Thoracic aorta (tissue), 2 donors: ENCODE measurements around the gene VPS54. TPM values are rescaled to one million over a fixed set of nuclear protein-coding genes. Genes with fewer than 3 reads are reported as not detected.

ENCODE experiments used
- ATAC-seq: fragments of 150-250 bp; one replicate; pipeline ENCODE4 v1.8.0; 2017; ENCODE audit warnings: low read depth; ENCODE audit not compliant: insufficient number of reproducible peaks, low FRiP score
- DNase-seq: peaks from one replicate; pipeline ENCODE4 v3.0.0-alpha.2; 2020; ENCODE audit warnings: low spot score
- H3K27ac ChIP-seq, 2 donors: fragments of 200-600 bp; sonication (generic); 1 replicate in 1 of 2; 2 replicates in 1 of 2; pipeline ENCODE4 v1.5.1; 2016; ENCODE audit warnings: mild to moderate bottlenecking in 2 of 2, moderate library complexity in 2 of 2
- H3K27me3 ChIP-seq: fragments of 200-600 bp; sonication (generic); replicated peaks from 2 replicates; pipeline ENCODE4 v1.6.0; 2016; ENCODE audit warnings: mild to moderate bottlenecking; ENCODE audit not compliant: insufficient read depth
- H3K36me3 ChIP-seq: fragments of 200-600 bp; sonication (generic); one replicate; pipeline ENCODE4 v1.5.1; 2016
- H3K4me1 ChIP-seq, 2 donors: fragments of 200-600 bp; sonication (generic); 1 replicate in 1 of 2; 2 replicates in 1 of 2; pipeline versions ENCODE4 v1.5.1 to v1.6.0; 2016; ENCODE audit warnings: low read depth in 2 of 2, mild to moderate bottlenecking in 1 of 2; ENCODE audit not compliant: control insufficient read depth in 1 of 2
- H3K4me3 ChIP-seq: fragments of 200-600 bp; sonication (generic); 2 replicates; pipeline ENCODE4 v1.5.1; 2016; ENCODE audit warnings: mild to moderate bottlenecking
- H3K9me3 ChIP-seq: fragments of 200-600 bp; sonication (generic); 2 replicates; pipeline ENCODE4 v1.5.1; 2016
- total RNA-seq, 2 donors: library from RNA; depleted of rRNA; stranded (reverse); fragments of >200 nt; gene quantifications; one replicate each; pipeline versions ENCODE4 v1.1.0 to v1.2.3, GENCODE V29; 2016
- TF ChIP-seq, protein P1 (sequence below): fragments of 200-600 bp; sonication (generic); IDR thresholded peaks from one replicate; pipeline ENCODE4 v1.5.1; 2019; ENCODE audit warnings: antibody characterized with exemption

VPS54 gene
- total RNA-seq, 2 donors from 2014 or later, result 20.0 to 22.1 TPM

DNA sequence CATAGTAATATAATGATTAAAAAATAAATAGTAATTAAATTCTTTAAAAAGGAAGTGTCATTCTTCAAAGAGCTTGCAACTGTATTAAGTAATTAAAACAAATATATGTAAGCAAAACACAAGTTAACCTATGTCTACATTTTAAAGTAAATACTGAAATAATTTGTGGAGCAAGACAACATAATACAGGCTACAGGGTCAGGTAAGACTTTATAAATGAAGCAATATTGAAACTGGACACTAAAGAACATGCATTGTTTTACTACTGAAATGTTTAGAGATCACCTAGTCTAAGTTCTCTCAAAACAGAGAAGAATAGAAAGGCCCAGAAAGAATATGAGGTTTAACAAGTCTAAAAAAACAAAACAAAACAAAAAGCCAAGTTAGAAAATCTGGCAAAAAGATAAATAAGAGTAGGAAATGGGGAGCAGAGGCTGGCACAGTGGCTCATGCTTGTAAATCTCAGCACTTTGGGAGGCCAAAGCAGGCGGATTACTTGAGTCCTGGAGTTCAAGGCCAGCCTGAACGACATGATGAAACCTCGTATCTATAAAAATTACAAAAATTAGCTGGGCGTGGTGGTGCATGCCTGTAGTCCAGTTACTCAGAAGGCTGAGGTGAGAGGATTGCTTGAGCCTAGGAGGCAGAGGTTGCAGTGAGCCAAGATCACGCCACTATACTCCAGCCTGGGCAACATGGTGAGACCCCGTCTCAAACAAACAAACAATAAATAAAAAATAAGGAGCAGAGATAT lies 34.4 kb downstream of the VPS54 start:
- TF ChIP-seq, protein P1, sequence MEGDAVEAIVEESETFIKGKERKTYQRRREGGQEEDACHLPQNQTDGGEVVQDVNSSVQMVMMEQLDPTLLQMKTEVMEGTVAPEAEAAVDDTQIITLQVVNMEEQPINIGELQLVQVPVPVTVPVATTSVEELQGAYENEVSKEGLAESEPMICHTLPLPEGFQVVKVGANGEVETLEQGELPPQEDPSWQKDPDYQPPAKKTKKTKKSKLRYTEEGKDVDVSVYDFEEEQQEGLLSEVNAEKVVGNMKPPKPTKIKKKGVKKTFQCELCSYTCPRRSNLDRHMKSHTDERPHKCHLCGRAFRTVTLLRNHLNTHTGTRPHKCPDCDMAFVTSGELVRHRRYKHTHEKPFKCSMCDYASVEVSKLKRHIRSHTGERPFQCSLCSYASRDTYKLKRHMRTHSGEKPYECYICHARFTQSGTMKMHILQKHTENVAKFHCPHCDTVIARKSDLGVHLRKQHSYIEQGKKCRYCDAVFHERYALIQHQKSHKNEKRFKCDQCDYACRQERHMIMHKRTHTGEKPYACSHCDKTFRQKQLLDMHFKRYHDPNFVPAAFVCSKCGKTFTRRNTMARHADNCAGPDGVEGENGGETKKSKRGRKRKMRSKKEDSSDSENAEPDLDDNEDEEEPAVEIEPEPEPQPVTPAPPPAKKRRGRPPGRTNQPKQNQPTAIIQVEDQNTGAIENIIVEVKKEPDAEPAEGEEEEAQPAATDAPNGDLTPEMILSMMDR, result no peak
- no peak overlapping the region for H3K4me3 ChIP-seq
- H3K36me3 ChIP-seq, result peaks cover 3% of the 10 kb centered on the region
- H3K9me3 ChIP-seq, result no peaks in the 10 kb centered on the region
- no peaks in the 10 kb centered on the region for H3K27me3 ChIP-seq
- no peak for ATAC-seq
- H3K27ac ChIP-seq, result no peak overlapping the region
- H3K4me1 ChIP-seq, result peaks cover 9 to 10% of the 10 kb centered on the region in 2 donors
- DNase-seq, result no peak

- no peak for DNase-seq
- Histone ChIP-seq H3K27me3 (no peaks in the 10 kb centered on the region), H3K27ac (no peak overlapping the region), H3K4me1 (peaks cover 9 to 10% of the 10 kb centered on the region in 2 donors), H3K9me3 (no peaks in the 10 kb centered on the region), H3K4me3 (no peak overlapping the region), H3K36me3 (peaks cover 6% of the 10 kb centered on the region)
- TF ChIP-seq, protein P1, result no peak
- no peak for ATAC-seq
Observed at GRCh38 chr2:63983986-63984605, 35.1 kb downstream of the VPS54 start.

- Histone ChIP-seq H3K36me3 (peaks cover 13% of the 10 kb centered on the region), H3K4me1 (peaks cover 9 to 10% of the 10 kb centered on the region in 2 donors), H3K27me3 (no peaks in the 10 kb centered on the region), H3K27ac (no peak overlapping the region), H3K9me3 (no peaks in the 10 kb centered on the region), H3K4me3 (no peak overlapping the region)
- DNase-seq (no peak), ATAC-seq (no peak)
- TF ChIP-seq, protein P1, result no peak
Observed at GRCh38 chr2:63982335-63982734, 36.9 kb downstream of the VPS54 start.

GRCh38 chr2:63981702-63982103 lies 37.5 kb downstream of the VPS54 start:
- Histone ChIP-seq H3K27me3 (no peaks in the 10 kb centered on the region), H3K4me3 (no peak overlapping the region), H3K4me1 (peaks cover 9 to 10% of the 10 kb centered on the region in 2 donors), H3K9me3 (no peaks in the 10 kb centered on the region), H3K27ac (no peak overlapping the region), H3K36me3 (peaks cover 16% of the 10 kb centered on the region)
- ATAC-seq (no peak), DNase-seq (no peak)
- TF ChIP-seq, protein P1, result no peak

DNA sequence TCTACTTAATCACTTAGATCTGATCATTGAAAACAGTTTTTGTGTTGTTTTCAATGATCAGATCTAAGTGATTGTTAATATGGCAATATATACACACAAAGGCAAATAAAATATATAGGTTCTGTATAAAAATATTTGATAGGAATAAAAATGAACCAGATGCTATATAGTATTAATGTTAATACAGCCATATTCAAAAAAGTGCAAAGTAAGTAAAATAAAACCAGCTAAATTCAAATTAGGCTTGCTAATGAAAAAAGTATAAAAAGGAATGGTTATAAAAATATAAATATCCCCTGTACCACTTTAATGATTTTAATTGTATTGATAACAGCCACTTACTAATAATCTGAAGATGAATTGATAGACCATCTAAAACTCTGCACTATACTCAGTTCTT lies 38.4 kb downstream of the VPS54 start:
- TF ChIP-seq, protein P1, result no peak
- peaks cover 18% of the 10 kb centered on the region for H3K36me3 ChIP-seq
- no peaks in the 10 kb centered on the region for H3K27me3 ChIP-seq
- DNase-seq (no peak), ATAC-seq (no peak)
- H3K4me1 ChIP-seq, result peaks cover 7 to 9% of the 10 kb centered on the region in 2 donors
- H3K27ac ChIP-seq, result no peak overlapping the region
- no peaks in the 10 kb centered on the region for H3K9me3 ChIP-seq
- H3K4me3 ChIP-seq, result no peak overlapping the region
